ENCODE results near the gene FOXP1. TPM values are rescaled to one million over a fixed set of nuclear protein-coding genes. Genes with fewer than 3 reads are reported as not detected.

The FOXP1 gene
- total and polyA plus RNA-seq, 2 of the 8 experiments (the other 6 are each of a cell fraction or from before 2014, with no cell fraction given): 13.9 to 25.4 TPM

DNA sequence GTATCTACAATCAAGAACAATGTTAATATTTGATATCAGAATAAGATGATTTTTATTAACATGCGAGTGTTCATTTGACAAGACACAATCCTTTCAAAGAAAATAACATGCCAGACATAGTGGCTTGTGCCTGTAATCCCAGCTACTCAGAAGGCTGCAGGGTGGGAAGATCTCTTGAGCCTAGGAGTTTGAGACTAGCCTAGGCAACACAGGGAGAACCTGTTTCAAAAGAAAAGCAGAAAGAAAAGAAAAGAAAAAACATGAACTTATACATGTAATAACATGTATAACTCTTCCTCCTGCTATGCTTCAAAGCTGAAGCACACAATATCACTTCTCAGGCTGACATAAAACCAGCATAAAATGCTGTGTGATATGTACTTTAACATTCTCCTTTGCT is 253.7 kb downstream of the FOXP1 start:
- POLR2A ChIA-PET (ENCODE audit: partially characterized antibody): no interaction called here
- no peak overlapping the region for H2BK120ac ChIP-seq (replicated peaks; ENCODE audit: low read depth, low read length)
- H3K4me2 ChIP-seq (ENCODE audit: insufficient read depth in 1 of 2, low read depth in 2 of 2, low read length in 2 of 2): no peak overlapping the region
- no peak overlapping the region for H2BK12ac ChIP-seq (ENCODE audit: low read depth, low read length)
- no peak overlapping the region; a peak in 1 of 7 replicates for H3K9ac ChIP-seq (replicated peaks in 1 of 4; ENCODE audit: extremely low read depth in 1 of 4, low read depth in 3 of 4, low read length in 3 of 4)
- H2AFZ ChIP-seq (ENCODE audit: low read length): no peak overlapping the region
- peaks cover 0 to 6% of the 10 kb centered on the region in 2 experiments; a peak in 1 of 4 replicates for H3K9me3 ChIP-seq (ENCODE audit: insufficient read depth in 2 of 2, low read depth in 1 of 2, low read length in 1 of 2)
- no peak for DNase-seq (ENCODE audit: low read depth in 1 of 2, low spot score in 2 of 2)
- H3K27me3 ChIP-seq (replicated peaks in 1 of 4; ENCODE audit: control insufficient read depth in 3 of 4, extremely low read depth in 1 of 4, insufficient read depth in 3 of 4, low read length in 3 of 4): no peaks in the 10 kb centered on the region
- no peak overlapping the region for H2BK15ac ChIP-seq (ENCODE audit: low read length)
- H4K5ac ChIP-seq (ENCODE audit: insufficient read length, low read depth, low read length): no peak overlapping the region
- H3K4ac ChIP-seq (replicated peaks; ENCODE audit: insufficient read length, low read depth, low read length): no peak overlapping the region
- CTCF ChIA-PET (ENCODE audit: partially characterized antibody): no interaction called here
- no peak for FAIRE-seq
- no peaks in the 10 kb centered on the region for H3K79me1 ChIP-seq (ENCODE audit: low read depth, low read length)
- H4K8ac ChIP-seq (ENCODE audit: extremely low read depth, insufficient read depth, low read length): no peak overlapping the region
- H3K23me2 ChIP-seq (ENCODE audit: low read depth, low read length): no peaks in the 10 kb centered on the region
- H2AK5ac ChIP-seq (ENCODE audit: low read depth, low read length): no peak overlapping the region
- no peak overlapping the region for H3K27ac ChIP-seq (ENCODE audit: low read depth, low read length)
- no peaks in the 10 kb centered on the region for H3K79me2 ChIP-seq (ENCODE audit: control insufficient read depth in 1 of 2, insufficient read depth in 2 of 2, low read length in 2 of 2)
- no peaks in the 10 kb centered on the region; a peak in 1 of 7 replicates for H3K4me1 ChIP-seq (replicated peaks in 1 of 4; ENCODE audit: control insufficient read depth in 3 of 4, insufficient read depth in 4 of 4, low read length in 3 of 4)
- H4K91ac ChIP-seq (replicated peaks; ENCODE audit: insufficient read length, low read length): no peak overlapping the region
- no peak overlapping the region for H3K4me3 ChIP-seq (ENCODE audit: extremely low read depth in 1 of 4, insufficient read depth in 2 of 4, low read depth in 3 of 4, low read length in 4 of 4)
- WGBS, 2 experiments (ENCODE audit: extremely low coverage in 1 of 2, insufficient coverage in 1 of 2, insufficient read length in 1 of 2, insufficient replicate concordance in 2 of 2, low coverage in 1 of 2, low lambda C conversion rate in 2 of 2, missing lambda C conversion rate in 1 of 2): 92% methylated on average over 1 of the region's 1 CpG; no CpG with 5 or more reads in 1 of the 2 experiments
- no peak for TF ChIP-seq SUZ12 (IDR thresholded peaks at IDR 0.05; ENCODE audit: low read length)
- no peak for TF ChIP-seq TBP (IDR thresholded peaks at IDR 0.05; ENCODE audit: low read depth, low read length)
- TF ChIP-seq CEBPB (IDR thresholded peaks at IDR 0.05; ENCODE audit: low read depth, low read length): no peak
- no peak for TF ChIP-seq FOSL1 (IDR thresholded peaks at IDR 0.05; ENCODE audit: insufficient read depth, low read depth, low read length)
- TF ChIP-seq YY1 (IDR thresholded peaks at IDR 0.05; ENCODE audit: low read depth, low read length): no peak
- TF ChIP-seq EP300 (IDR thresholded peaks at IDR 0.05; ENCODE audit: borderline replicate concordance in 1 of 2, low read depth in 2 of 2, low read length in 2 of 2): no peak
- no peak for TF ChIP-seq RBBP5 (IDR thresholded peaks at IDR 0.05; ENCODE audit: borderline replicate concordance, low read depth, low read length)
- TF ChIP-seq POLR2A (IDR thresholded peaks at IDR 0.05; ENCODE audit: control extremely low read depth in 1 of 2, low read depth in 2 of 2, low read length in 2 of 2): no peak
- TF ChIP-seq RXRA (IDR thresholded peaks at IDR 0.05; ENCODE audit: insufficient read depth, low read depth, low read length): no peak
- TF ChIP-seq BACH1 (IDR thresholded peaks at IDR 0.05; ENCODE audit: low read length): no peak
- TF ChIP-seq GTF2F1 (IDR thresholded peaks at IDR 0.05; ENCODE audit: borderline replicate concordance, low read depth, low read length): no peak
- no peak overlapping the region for H2BK20ac ChIP-seq (ENCODE audit: low read length)
- no peaks in the 10 kb centered on the region for H4K20me1 ChIP-seq (replicated peaks in 1 of 2; ENCODE audit: control insufficient read depth in 1 of 2, insufficient read depth in 2 of 2, low read length in 2 of 2)
- H3K18ac ChIP-seq (ENCODE audit: extremely low read depth, low read length): no peak overlapping the region
- H3K14ac ChIP-seq (ENCODE audit: insufficient read length): no peak overlapping the region
- H3K36me3 ChIP-seq (ENCODE audit: control insufficient read depth in 2 of 4, insufficient read depth in 4 of 4, low read length in 3 of 4): no peaks in the 10 kb centered on the region; a peak in 1 of 8 replicates
- H2BK5ac ChIP-seq (ENCODE audit: low read depth, low read length): no peak overlapping the region
- H3K23ac ChIP-seq (ENCODE audit: insufficient read length): no peak overlapping the region
- no peak overlapping the region for H3K56ac ChIP-seq (replicated peaks; ENCODE audit: insufficient read length, low read depth, low read length)

All from H1 (cell line).